GM19023 (cell line): ENCODE data around the gene NXNL1.
"Not testable (repeated sequence)": the region's sequence is repeated elsewhere in the genome, so short reads cannot be mapped to it uniquely, and the experiment has no call there.

Source experiments
- ATAC-seq: cut with Tn5 transposase; IDR thresholded peaks from one replicate; pipeline ENCODE4 v1.9.1; 2021; ENCODE audit warnings: mild to moderate bottlenecking, moderate library complexity; ENCODE audit not compliant: unreplicated experiment

NXNL1 gene

DNA sequence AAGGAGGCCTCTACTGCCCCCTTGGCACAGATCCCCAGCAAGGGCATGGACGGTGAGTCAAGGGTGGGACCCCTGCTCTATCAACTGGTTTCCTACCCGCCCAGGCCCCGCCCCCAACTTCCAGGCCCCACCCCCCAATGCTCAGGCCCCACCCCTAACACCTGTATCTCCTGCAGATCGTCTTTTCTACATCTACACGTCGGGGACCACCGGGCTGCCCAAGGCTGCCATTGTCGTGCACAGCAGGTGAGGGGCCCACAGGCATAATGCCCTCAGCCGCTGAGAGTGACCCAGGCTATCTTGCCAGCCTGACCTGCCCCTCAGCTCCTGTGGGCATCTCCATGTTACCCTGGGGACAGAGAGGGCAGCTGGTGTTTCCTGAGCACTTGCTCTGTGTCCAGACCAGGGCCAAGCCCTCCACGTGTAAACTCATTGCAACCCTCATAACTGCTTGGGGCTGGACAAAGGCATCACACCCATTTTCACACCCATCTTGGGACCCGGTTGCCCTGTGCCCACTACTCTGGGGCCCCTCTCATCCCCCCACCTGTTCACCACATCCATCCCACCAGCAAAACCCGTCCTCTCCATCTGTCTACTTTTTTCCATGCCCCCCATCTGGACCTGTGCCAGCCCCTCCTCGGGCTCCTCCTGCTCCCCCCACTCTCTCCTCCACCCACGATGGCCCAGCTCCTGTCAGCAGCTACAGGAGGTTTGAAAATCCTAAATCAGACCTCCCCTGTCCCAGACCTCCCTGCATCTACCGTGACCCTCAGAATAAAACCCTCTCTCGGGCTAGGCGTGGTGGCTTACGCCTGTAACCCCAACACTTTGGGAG lies 26.8 kb upstream of the NXNL1 start:
- ATAC-seq = no peak

GRCh38 chr19:17486545-17487240 lies 26.0 kb upstream of the NXNL1 start:
- no peak for ATAC-seq

- no peak for ATAC-seq
These were observed 23.9 kb upstream of the NXNL1 start for GRCh38 chr19:17484520-17485185.

DNA sequence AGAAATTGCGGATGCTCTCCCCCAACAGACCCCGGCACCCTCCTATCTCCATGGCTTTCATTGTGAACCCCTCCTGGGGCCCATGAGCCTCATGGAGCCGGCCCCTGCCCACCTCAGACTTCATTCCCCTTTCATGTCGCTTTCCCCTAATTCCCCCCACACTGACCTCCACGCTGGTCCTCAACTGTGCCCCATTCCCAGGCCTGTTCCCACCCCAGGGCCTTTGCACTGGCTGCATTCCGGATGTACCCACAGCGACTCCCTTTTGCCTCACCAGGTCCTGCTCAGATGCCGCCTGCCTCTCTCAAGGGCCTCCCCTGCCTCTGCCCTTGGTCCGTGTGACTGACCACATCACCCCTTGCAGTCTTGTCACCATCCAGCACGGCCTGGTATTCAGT lies 22.9 kb upstream of the NXNL1 start:
- no peak for ATAC-seq

DNA sequence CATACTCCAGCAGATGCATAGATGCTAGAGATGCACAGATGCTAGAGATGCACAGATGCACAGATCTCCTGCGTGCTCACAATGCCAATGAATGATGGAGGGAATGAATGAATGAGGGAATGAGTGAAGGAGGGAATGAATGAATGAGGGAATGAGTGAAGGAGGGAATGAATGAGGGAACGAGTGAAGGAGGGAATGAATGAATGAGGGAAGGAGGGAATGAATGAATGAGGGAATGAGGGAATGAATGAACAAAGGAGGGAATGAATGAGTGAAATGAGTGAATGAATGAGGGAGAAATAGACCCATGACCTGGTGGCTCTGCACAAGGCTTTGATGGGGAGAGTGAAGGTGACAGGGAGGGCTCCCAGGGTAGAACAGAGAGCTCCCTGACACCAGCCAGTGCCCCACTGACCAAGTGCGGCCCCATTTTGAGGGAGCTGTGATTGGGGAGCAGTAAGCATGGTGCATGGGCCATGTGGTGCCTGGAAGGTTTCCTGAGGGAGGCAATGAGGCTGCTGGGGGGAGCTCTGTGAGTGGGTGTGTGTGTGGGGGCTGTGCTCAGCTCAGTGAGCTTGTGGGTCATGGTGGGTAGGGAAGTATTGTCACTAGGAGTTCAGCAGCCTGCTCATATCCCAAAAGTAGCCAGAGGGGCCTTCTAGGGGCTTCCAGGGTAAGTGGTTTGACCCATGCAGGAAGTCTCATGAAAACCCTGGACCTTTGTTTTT lies 22.3 kb upstream of the NXNL1 start:
- ATAC-seq = no peak

DNA sequence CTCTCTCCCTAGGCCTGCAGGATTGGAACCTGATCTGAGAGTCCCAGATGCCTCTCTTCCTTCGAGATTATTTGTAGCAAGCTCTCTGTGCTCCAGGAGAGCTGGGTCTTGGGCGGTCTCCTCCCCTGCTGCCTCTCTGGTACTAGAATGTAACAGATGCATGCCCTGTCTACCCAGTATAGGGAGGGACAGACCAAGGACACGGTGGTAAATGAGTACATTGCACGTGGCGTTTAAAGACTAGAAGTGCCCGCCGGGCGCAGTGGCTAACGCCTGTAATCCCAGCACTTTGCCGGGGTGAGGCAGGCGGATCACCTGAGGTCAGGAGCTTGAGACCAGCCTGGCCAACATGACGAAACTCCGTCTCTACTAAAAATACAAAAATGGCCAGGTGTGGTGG lies 21.3 kb upstream of the NXNL1 start:
- ATAC-seq = no peak

GRCh38 chr19:17479325-17479791 lies 18.6 kb upstream of the NXNL1 start:
- ATAC-seq = no peak

GRCh38 chr19:17475541-17476115 lies 14.9 kb upstream of the NXNL1 start:
- ATAC-seq = no peak

- ATAC-seq = not testable (repeated sequence)
These were observed 14.3 kb upstream of the NXNL1 start for GRCh38 chr19:17475011-17475540.

- no peak for ATAC-seq
These were observed 12.3 kb upstream of the NXNL1 start for GRCh38 chr19:17473041-17473440.

DNA sequence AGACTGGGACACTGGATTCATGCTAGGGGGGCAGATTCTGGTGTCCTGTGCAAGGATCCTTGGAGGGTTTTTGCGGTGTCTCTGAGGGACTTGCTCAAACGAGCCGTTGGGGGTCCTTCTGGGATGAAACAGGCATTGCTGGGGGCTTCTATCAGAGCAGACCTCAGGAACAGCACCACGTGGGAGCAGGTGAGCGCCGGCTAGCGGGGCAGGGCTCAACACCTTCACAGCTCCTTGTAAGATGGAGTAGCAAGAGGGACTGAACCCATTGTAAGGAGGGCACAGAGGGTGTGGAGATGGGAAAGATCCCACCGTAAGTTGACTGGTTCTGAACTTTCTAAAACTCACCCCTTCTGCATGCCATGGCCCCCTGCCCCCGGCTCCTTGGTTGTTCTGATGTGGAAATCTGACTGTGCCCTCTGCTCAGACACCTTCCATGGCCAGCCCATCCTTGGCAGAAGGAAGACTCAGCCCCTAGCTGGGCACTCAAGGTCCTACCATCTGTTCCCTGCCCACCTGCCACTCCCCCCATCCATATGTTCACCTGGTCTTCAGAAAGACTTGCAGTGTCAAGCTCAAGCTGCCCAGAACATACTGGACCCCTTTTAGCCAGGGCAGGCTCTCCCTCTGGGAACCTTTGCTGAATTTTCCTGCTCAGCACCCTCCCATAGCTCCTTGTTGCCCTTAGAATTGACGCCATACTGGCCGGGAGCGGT lies 10.8 kb upstream of the NXNL1 start:
- ATAC-seq = no peak

DNA sequence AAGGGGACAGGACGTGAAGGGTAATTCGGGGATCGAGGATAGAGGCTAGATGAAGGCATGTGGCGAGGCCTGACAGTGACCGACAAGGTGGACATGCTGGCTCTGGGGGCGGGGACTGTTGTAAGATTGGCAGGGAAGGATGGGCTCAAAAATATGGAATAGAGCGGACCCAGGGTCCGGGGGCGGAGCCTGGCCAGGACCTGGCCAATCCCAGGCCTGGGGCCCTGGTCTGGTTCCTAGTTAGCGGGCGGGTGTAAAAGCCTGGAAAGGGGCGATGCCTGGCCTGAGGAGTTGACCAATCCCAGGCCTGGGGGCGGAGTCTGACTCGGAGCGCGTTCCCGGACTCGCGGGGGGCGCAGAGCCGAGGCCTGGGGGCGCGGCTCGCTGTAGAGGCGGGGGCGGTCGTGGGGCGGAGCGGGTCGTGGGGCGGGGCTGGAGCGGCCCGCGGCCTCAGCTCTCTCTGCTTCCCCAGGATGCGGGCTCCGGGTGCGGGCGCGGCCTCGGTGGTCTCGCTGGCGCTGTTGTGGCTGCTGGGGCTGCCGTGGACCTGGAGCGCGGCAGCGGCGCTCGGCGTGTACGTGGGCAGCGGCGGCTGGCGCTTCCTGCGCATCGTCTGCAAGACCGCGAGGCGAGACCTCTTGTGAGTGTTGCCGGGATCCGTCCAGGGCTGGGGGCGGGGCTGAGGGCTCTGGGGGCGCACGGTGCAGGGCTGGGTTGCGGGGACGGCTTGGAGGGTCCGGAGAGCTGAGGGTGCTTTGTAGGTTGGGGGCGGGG lies 9.5 kb upstream of the NXNL1 start, which contains the start of gene SLC27A1:
Gene SLC27A1 (plus strand): TSS at position 457 of the 774 bp plus-strand sequence. CDS start 17 bp downstream, at position 474.
- ATAC-seq = peak; percentile 81

- ATAC-seq = peak; percentile 55
These were observed 8.8 kb upstream of the NXNL1 start for GRCh38 chr19:17469481-17470067.

- ATAC-seq = no peak
These were observed 8.4 kb upstream of the NXNL1 start for GRCh38 chr19:17469092-17469480.

DNA sequence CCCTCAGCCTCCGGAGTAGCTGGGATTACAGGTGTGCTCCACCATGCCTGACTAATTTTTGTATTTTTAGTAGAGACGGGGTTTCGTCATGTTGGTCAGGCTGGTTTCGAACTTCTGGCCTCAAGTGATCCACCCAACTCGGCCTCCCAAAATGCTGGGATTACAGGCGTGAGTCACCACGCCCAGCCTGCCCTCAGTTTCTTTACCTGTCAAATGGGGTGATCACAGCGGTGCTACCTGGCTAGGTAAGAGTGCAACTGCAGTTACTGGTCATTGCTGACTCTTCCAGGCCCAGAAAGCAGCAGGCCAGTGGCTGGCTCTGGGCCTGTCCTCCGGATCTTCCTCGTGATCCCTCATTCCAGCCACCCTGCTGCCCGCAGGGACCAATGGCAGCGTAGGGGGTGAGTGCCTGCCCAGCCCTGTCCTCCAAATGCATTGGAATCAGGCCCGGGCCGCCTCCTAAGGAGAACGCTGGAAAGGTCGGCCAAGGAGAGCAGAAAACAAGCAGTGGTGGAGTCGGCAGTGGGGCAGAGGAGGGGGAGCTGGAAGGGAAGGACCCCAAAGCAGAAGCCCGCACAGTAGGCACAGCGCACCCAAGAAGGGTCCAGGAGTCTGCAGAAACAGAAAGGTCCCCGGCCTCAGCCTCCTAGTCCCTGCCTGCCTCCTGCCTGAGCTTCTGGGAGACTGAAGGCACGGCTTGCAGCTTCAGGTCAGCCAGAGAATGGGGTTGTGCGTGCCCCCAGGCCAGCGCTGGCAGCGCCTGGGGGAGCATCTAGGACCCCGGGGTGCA lies 7.8 kb upstream of the NXNL1 start:
- ATAC-seq = no peak

DNA sequence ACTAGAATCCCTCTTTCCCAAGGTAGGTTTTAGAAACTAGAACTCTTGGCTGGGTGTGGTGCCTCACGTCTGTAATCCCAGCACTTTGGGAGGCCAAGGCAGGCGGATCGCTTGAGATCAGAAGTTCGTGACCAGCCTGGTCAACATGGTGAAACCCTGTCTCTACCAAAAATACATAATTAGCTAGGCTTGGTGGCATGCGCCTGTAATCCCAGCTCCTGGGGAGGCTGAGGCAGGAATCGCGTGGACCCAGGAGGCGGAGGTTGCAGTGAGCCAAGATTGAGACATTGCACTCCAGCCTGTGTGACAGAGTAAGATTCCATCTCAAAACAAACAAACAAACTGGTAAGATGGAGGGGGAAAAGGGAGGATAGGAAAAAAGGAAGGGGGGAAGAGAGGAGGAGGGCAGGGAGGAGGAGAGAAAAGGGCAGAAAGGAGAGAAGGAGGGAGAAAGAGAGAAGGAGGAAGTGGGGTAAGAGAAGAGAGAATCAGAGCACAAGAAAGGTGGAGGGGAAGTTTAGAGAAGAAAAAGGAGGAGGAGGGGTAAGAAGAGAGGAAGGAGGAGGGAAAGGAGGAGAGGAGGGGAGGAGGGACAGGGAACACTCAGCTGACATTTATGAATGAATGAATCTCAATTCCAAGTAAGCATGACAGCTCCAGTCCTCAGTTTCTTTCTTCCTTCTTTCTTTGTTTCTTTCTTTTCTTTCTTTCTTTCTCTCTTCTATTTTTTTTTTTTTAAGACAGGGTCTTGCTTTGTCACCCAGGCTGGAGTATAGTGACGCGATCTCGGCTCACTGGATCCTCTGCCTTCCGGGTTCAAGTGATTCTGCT lies 7.0 kb upstream of the NXNL1 start:
- no peak for ATAC-seq

- ATAC-seq = no peak
These were observed 5.7 kb upstream of the NXNL1 start for GRCh38 chr19:17466487-17466850.
